HG02642 (cell line): ENCODE results near the gene PGAP2.
"Not testable (repeated sequence)": the region's sequence is repeated elsewhere in the genome, so short reads cannot be mapped to it uniquely, and the experiment has no call there.

Source experiments
- ATAC-seq: cut with Tn5 transposase; IDR thresholded peaks from one replicate; pipeline ENCODE4 v1.9.1; 2021; ENCODE audit warnings: mild to moderate bottlenecking; ENCODE audit not compliant: unreplicated experiment, poor library complexity

The PGAP2 gene

DNA sequence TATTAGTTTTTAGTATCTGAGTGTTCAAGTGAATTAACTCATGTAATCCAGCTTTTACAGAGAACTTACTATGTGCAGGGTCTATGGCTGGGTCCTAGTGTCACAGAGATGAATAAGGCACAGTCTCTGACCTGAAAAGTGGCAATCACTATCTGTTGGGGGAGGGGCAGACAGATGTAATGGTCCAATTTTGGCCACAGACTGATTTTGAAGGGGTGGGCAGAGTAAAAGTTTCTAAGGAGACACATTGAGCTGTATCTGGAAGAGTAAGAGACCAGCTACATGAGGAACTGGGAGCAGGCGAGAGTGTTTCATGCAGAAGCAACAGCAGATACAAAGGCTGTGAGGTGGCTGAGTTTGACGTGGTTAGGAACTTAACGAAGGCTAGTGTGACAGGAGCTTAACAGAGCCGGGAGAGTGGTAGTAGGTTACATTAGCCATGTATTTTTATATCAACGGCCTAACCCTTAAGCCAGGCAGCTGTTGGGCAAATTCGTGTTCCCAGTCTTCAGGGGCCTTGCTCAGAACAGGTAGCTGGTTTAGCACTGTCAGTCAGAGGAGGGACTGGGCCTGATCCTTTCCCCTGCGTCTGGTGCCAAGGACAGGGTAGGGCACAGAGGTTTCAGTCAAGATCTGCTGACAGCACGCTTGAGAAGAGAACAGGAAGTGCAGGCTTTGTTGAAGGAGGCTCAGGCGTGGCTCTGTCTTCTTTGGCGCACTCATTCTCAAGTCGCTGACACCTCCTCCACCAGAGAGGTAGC is 45.7 kb downstream of the PGAP2 start:
- ATAC-seq, result peak; percentile 31

DNA sequence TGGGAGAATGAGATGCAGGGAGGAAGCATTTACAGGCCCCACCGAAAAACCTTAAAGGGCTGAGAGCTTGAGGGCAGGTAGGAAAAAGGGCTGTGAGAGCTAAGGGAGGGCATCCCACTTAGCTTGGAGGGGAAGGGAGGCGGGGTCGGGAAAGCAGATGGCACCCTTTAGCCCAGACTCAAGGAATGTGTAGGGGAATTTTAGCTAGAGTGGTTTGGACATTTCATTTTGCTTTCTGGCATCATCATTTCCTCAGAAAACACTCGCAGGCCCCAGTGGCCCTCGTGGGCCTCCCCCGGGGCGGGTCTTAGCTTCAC is 46.3 kb downstream of the PGAP2 start:
- ATAC-seq, result no peak

DNA sequence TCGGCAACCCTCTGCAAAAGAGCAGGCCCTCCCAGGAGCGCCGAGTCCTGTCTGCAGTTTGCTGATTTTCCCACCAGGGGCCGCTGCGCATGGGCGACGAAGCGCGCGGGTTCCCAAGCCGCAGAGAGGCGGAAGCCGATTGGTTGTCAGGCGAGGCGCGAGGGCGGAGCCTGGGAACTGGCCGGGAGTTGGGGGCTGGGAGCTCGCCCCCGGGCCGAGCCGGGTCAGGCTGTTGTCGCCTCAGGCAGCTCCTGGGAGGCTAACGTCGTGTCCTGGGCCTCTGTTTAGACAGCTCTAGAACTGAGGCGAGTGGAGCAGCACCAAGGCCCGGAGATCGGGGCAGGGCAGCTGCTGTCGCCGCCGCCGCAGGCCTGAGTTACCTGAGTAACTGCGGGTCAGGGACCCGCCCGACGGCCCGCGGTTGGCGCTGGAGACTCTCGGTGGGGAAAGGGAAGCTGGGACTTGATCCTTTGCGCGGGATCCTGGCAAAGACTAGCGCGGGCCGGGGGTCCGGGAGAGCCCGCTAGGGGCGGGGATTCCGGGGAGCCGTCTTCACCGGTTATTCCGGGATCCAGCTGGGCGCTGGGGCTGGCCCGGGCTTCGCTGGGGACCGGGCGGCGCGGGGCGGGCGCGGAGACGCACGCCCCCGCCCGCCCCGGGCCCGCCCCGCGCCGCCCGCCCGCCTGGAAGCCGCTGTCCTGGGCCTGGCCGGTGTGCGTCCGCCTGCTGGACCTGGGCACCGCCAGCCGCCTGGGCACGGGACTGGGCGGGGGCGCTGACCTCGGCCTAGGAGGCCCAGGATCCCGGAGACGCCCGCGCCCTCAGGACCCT is 46.8 kb downstream of the PGAP2 start, which contains the start of gene STIM1:
STIM1 (plus strand) TSS at position 688 of the 831 bp plus-strand sequence. CDS start 607 bp downstream, outside the sequence.
- ATAC-seq, result peak; percentile 69

DNA sequence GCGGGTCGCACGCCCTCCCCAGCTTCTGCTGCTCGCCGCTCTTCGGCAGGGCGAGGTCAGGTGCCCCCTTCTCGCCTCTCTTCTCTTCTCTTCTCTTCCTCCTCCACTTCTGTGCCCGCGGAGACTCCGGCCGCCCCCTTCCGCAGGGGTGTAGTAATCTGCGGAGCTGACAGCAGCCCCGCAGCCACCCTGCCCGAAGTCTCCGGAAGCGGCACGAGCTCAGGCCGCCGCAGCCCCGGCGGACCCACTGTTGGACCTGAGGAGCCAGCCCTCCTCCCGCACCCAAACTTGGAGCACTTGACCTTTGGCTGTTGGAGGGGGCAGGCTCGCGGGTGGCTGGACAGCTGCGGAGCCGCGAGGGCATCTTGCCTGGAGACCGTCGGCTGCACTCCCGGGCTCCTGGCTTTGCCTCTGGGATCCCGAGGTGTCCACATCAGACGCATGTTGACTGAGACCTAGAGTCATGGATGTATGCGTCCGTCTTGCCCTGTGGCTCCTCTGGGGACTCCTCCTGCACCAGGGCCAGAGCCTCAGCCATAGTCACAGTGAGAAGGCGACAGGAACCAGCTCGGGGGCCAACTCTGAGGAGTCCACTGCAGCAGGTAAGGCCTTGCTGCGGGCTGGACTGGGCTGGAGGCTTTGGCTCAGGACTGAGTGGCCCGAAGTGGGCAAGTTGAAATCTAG is 47.6 kb downstream of the PGAP2 start:
- peak; percentile 24 for ATAC-seq

DNA sequence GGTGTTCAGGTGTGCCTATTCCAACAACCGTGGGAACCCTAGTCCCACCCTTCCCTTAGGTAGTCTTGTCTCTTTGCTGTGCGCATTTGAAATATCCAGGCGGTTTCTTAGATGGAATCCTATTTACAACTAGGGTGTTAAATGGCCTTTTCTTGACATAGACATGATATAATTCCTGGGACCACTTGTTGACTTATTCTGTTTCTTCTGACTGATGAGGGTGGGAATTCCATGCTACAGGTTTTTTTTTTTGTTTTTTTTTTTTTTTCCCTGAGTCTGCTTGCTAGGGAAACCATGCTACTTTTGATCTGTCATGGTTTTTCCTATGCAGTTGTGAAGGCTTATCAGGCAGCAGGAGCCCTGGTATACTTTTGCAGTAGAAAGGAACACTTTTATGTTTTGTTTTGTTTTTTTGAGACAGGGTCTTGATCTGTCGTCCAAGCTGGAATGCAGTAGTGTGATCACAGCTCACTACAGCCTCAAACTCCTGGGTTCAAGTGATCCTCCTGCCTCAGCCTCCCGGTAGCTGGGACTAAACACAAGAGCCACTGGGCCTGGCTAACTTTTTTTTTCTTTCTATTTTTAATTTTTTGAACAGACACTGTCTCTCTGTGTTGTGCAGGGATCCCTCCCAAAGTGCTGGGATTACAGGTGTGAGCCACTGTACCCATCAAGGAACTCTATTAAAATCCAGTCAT is 48.6 kb downstream of the PGAP2 start:
- no peak for ATAC-seq

DNA sequence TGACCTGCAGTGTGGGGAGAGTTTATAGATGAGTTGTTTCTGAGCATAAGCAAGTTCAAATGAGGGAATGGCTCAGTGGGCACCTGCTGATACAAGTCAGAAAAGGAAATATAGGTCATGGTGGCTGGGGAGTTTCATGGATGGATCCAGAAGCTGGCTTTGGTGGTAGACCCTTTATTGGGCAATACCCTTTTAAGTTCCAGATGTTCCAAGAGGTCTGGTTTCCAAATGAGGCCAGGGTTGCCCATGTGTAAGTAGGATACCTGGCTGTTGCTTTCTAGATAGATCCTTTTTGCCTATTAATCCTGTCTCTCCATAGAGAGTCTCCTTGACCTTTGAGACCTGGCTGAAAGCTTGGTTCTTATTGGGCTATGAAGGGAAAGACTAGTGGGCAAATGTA is 49.3 kb downstream of the PGAP2 start:
- ATAC-seq, result no peak

DNA sequence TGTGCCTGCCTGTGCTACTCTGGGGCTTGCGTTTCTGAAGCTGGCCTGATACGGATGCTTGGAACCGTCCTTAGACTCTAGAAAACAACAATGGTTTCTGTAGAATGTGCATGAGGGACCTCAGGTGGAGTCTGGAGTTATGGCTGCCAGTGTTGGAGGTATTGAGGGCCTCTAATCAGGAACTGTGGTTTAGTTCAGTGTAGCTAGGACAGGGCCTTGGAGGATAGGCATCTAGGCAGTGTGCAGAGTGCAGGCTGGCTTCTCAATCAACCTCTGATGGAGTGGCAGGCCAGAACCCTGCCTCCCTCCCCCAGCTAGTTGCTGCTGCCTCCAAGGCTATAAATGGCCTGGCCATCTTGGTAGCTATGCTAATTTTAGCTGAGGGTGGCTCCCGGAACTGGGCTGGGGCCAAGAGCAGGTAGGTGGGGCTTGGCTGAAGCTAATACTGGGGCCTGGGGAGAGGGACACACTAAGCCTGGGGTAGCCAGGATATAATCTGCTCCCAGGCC is 51.1 kb downstream of the PGAP2 start:
- peak; percentile 26 for ATAC-seq

DNA sequence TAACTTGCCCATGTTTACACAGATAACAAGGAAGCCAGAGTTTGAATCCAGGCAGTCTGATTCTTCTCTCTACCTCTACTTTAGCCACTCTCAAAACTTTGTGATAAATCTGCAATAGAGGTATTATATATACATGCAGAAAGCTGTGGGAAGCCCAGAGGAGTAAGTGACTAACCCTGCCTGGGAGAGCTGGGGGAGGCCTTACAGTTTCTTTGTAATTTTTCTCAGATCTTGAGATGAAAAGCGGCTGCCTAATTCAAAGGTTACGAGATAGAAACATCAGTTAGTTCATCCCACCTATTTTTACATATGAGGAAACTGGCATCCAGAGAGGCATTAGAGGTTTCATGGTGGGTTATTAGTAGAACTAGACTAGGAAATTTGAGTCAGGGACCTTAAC is 52.0 kb downstream of the PGAP2 start:
- ATAC-seq, result no peak

DNA sequence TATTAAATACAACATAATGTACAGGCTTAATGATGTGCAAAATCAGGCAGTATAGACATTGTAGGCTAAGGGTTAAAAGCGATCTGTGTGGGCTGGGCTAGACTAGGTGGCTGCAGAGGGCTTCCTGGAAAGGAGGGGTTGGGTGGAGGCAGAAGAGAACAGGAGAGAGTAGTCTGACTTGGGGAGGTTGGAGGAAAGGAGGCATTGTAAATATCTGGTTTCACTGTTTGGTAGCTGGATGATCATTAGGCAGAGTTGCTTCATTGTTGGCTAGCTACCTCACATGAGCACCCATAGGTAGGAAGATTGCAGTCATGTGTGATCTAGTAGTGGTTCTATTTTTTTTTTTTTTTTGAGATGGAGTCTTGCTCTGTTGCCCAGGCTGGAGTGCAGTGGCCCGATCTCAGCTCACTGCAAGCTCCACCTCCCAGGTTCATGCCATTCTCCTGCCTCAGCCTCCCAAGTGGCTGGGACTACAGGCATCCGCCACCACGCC is 52.6 kb downstream of the PGAP2 start:
- ATAC-seq, result not testable (repeated sequence)

DNA sequence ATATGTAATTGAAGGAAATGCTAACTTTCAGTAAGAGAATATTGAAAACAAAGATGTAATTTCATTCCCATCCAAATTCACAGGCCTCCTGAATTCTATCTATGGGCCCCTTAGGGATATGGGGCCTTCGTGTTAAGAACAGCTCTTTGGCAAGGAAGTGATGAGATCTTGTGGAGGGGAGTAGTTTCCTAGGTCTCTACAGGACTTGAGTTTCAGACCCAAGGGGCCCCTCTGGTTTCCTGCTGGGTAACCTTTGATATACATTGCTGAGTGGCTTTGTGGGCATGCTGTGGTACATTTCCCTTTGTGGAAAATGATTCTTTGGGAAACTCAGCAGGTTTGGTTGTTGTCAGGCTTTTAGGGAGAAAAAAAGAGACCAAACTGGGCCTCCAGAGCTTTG is 53.3 kb downstream of the PGAP2 start:
- ATAC-seq, result no peak

DNA sequence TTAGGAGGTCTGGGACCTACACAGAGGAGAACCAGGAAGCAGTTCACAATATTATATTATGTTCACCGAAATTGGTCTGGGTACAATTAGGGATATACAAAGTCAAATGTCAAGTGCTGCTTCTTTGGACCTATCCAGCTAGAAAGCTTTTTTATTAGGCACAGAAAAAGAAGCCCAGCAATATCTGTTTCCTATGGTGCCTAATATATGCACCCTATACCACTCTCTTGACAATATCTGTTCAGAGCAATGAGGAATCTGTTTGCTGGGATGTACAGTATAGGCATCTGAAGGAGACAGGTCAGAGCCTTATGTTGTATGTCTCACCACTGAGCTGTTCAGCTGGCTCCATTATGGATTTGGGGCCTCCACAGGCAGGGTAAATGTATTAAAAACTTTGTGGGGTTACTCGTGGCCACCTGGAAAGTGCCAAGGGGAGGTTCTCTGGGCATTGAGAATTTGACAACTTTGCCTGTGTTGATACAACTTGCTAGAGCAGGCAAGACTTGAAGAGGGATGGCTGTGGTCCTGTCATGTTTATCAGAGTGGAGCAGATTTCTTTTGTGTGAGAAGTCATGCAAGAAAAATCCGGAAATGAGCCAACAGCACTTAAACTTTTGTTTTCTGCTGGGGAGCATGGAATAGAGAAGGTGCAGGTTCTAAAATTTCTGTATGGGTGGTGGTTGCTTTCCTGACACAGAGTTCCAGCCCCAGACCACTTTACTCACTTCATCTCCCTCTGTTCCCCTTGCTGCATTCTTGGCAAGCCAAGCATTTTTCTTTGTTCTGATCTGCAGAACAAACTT is 57.2 kb downstream of the PGAP2 start:
- no peak for ATAC-seq

DNA sequence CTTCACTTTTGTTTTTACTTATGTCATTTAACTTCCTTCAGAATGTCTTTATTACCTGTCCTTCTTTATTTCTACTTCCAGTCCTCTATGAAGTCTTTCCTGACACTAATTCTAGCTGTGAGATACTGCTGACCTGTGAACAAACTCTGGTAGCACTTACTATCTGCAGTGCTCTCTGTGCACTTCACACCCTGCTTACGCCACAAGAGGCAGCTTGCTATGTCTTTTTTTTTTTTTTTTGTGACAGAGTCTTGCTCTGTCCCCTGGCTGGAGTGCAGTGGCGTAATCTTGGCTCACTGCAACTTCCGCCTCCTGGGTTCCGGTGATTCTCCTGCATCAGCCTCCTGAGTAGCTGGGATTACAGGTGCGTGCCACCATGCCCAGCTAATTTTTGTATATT is 57.8 kb downstream of the PGAP2 start:
- peak; percentile 40 for ATAC-seq

DNA sequence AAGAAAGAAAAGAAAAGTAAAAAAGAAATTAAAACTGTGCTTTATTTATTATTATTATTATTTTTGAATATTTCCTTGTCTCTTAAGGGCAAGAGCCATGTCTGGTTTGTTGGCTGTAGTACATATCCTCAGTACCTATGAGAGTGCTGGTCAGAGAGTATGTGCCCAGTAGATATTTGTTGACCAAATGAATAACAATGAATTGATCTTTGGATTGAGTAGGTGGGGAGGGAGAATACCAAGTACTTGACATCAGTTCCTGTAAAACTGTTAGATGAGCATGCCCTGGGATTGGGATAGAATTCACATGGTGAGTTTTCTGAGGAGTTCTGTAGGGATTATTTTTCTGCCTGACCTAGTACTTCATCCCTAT is 58.5 kb downstream of the PGAP2 start:
- ATAC-seq, result no peak

DNA sequence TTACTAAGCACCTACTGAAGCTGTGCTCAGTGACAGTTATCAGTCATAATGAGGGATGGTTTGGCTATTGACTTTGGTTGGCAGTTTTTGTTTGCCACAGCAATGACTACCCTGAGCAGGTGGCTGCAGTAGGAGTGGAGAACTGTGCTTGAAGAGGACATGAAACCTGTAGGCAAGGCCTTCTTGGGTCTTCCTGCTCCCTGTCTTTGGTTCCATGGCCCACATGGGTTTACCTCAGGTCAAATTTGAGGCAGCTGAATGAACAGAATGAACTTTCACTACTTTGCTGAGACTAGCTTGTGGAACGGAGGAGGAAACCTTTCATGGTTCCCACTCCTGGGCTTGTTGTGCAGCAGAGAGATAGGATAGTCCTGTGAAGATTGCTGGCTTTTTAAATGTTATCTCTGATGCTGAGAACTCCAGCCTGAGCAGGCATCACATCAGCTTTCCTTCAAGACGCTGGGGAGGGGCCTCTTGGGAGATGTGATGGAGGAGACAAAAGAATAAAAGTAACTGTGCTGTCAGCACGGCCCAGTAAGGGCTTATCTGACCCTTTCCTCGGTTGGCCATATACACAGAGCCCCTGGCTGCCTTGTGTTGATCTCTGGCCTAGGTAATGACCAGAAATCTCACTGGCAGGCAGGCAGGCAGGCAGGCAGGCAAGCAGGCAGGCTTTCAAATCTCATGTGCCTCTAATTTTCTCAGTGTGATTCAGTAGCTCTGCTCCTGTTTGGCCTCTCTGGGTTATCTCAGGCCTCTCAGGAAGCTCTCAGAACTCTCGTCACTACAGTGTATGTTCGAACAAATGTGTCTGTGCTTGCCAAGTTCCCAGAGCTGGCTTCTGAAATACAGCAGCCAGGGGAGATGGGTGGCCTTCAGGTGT is 59.1 kb downstream of the PGAP2 start:
- ATAC-seq, result peak; percentile 58

DNA sequence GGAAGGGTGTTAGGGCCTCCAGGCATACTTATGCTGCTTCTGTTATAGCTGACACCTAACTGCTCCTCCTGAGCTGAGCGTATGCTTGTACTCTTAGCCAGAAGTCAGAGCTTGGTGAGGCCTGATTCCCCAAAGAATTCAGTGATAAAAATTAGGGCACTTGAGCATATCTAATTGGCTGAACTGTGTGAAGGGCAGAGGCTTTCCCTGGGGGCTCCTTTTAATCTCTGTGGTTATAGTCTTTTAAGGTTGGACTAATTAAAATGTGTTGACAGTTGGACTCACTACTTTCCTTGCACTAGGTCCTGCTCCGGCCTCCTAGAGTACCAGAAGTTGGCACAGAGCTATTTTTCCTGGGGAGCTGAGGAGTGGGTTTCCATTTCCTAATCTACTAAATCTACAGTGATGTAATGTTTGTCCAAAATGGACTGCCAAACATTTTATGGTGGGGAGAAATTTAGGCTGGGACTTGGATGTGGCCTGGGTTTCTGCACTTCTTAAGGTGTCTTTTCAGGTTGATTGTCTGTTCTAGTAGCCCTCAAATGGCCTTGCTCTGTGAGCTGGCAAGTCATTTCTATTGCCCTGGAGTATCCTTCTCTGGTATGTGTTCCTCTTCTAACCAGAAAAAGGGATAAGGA is 65.5 kb downstream of the PGAP2 start:
- no peak for ATAC-seq
